Measurements from ENCODE around the gene WNT8B. TPM values are rescaled to one million over a fixed set of nuclear protein-coding genes. Genes with fewer than 3 reads are reported as not detected.

Gene WNT8B
- total RNA-seq, 1 donor from 2014 or later, result not detected

DNA sequence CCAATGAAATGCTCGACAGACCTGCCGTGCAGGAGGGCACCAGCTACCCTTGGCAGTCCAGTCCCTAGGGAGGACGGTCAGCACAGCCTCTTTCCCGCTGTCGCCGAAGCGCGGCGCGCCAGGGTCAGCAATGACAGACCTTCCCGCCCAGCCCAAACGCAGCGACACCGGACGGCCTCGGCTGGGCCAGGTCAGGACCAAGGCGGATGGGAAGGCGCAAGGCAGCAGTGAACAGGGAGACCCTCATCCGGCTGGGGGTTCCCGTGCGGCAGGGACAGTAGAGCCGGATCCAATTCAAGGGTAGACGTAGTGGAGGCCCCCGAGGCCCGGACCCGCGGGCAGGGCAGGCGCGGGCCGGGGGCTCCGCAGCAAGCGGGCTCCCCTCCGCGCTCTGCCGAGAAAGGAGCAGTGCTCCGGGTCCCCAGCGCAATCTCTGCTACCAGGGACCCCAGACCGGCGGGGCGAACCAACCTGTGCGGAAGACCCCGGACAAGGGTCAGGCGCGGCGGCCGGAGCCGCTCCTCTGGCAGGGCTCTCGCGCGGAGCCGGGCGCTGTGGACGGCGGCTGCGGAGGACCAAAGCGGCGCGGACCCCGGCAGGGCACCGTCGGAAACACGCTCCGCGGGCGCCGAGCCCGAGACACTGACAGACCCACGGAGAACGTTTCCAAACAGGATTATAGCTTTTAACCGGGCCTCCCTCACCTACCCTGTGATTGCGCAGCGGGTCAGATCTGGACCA, 56.7 kb downstream of the WNT8B start, which contains the start of gene SEC31B:
Gene SEC31B (minus strand): TSS at position 551 of the 741 bp plus-strand sequence. CDS start 2,909 bp downstream, outside the sequence.
- Histone ChIP-seq H3K4me3 (ENCODE audit: low read depth, low read length) (peak within 1 kb of the TSS; percentile 22), H3K27me3 (ENCODE audit: control insufficient read depth, insufficient read depth, low read length) (no peaks in the 10 kb centered on the region), H3K36me3 (ENCODE audit: control insufficient read depth, insufficient read depth, low read length) (peaks cover 3% of the 10 kb centered on the region)
- DNase-seq (ENCODE audit: low read depth) (no peak), FAIRE-seq (no peak)
- TF ChIP-seq CTCF (IDR thresholded peaks at IDR 0.05; ENCODE audit: insufficient read depth, low read length, severe bottlenecking), result peak; percentile 6

GRCh38 chr10:100520811-100521210, 58.0 kb downstream of the WNT8B start:
- peak; percentile 95 for DNase-seq (ENCODE audit: low read depth)

GRCh38 chr10:100522107-100522801, 59.4 kb downstream of the WNT8B start:
- no peak for FAIRE-seq
- H3K4me3 ChIP-seq (ENCODE audit: low read depth, low read length), result no peak overlapping the region
- no peaks in the 10 kb centered on the region for H3K27me3 ChIP-seq (ENCODE audit: control insufficient read depth, insufficient read depth, low read length)
- DNase-seq (ENCODE audit: low read depth), result peak; percentile 89
- TF ChIP-seq CTCF (IDR thresholded peaks at IDR 0.05; ENCODE audit: insufficient read depth, low read length, severe bottlenecking), result no peak
- peaks cover 14% of the 10 kb centered on the region for H3K36me3 ChIP-seq (ENCODE audit: control insufficient read depth, insufficient read depth, low read length)

More at GRCh38 chr10:100520811-100521210, 58.0 kb downstream of the WNT8B start:
- no peak overlapping the region for H3K4me3 ChIP-seq (ENCODE audit: low read depth, low read length)
- peaks cover 4% of the 10 kb centered on the region for H3K36me3 ChIP-seq (ENCODE audit: control insufficient read depth, insufficient read depth, low read length)
- FAIRE-seq, result no peak
- no peaks in the 10 kb centered on the region for H3K27me3 ChIP-seq (ENCODE audit: control insufficient read depth, insufficient read depth, low read length)
- TF ChIP-seq CTCF (IDR thresholded peaks at IDR 0.05; ENCODE audit: insufficient read depth, low read length, severe bottlenecking), result no peak

DNA sequence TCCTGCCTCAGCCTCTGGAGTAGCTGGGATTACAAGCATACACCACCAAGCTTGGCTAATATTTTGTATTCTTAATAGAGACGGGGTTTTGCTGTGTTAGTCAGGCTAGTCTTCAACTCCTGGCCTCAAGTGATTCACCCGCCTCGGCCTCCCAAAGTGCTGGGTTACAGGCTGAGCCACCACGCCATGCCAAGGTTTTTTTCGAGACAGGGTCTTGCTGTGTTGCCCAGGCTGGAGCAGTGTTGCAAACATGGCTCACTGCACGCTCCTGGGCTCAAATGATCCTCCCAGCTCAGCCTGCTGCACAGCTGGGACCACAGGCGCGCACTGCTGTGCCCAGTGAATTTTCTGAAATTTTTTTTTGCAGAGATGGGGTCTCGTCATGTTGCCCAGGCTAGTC, 60.1 kb downstream of the WNT8B start:
- FAIRE-seq, result no peak
- H3K36me3 ChIP-seq (ENCODE audit: control insufficient read depth, insufficient read depth, low read length), result peaks cover 16% of the 10 kb centered on the region
- H3K27me3 ChIP-seq (ENCODE audit: control insufficient read depth, insufficient read depth, low read length), result no peaks in the 10 kb centered on the region
- no peak for TF ChIP-seq CTCF (IDR thresholded peaks at IDR 0.05; ENCODE audit: insufficient read depth, low read length, severe bottlenecking)
- H3K4me3 ChIP-seq (ENCODE audit: low read depth, low read length), result no peak overlapping the region
- DNase-seq (ENCODE audit: low read depth), result peak; percentile 45

DNA sequence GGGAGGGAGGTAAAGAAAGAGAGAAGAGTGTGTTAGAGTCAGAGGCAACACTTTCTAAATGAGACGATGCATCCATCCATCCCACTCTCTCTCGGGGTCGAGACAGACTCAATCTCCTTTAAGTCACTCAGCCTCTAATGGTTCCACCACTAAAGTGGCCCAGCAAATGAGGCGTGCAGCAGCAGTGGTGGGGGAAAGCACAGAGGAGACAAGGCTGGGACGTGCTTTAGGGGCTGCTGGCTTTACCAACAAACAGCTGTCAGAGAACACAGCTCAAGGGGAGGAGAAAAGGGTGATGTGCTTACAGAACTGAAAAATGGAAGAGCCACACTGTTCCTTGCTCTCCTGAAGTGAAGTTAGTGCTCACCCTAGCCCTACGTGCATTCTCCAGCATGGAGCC, 61.4 kb downstream of the WNT8B start:
- Histone ChIP-seq H3K4me3 (ENCODE audit: low read depth, low read length) (no peak overlapping the region), H3K27me3 (ENCODE audit: control insufficient read depth, insufficient read depth, low read length) (no peaks in the 10 kb centered on the region), H3K36me3 (ENCODE audit: control insufficient read depth, insufficient read depth, low read length) (peaks cover 16% of the 10 kb centered on the region)
- TF ChIP-seq CTCF (IDR thresholded peaks at IDR 0.05; ENCODE audit: insufficient read depth, low read length, severe bottlenecking), result no peak
- FAIRE-seq (no peak), DNase-seq (ENCODE audit: low read depth) (no peak)

Measured in bronchial epithelial cell (primary cell).